Epithelial cell of prostate (primary cell): Measurements from ENCODE around the gene TOMM20L.
"Not testable (repeated sequence)": the region's sequence is repeated elsewhere in the genome, so short reads cannot be mapped to it uniquely, and the experiment has no call there.

Experiments
- DNase-seq: peaks from one replicate; pipeline ENCODE4 v3.0.0-alpha.2; 2011; ENCODE audit warnings: low read depth, low spot score
- H3K27ac ChIP-seq: fragments of 450-650 bp; 2 replicates; pipeline ENCODE4 v1.5.1; 2017; ENCODE audit warnings: mild to moderate bottlenecking

Gene TOMM20L

GRCh38 chr14:58395812-58396788 lies at the start of gene TOMM20L:
Gene TOMM20L (plus strand): TSS chr14:58395930. CDS start chr14:58395958, 28 bp downstream.
- peak; percentile 24 for DNase-seq
- peak within 1 kb of the TSS; percentile 32 for H3K27ac ChIP-seq

GRCh38 chr14:58353516-58354299 lies 42.0 kb upstream of the TOMM20L start:
- H3K27ac ChIP-seq: no peak overlapping the region
- no peak for DNase-seq

- no peak overlapping the region for H3K27ac ChIP-seq
- DNase-seq: no peak
Measured at GRCh38 chr14:58354808-58355207, 40.9 kb upstream of the TOMM20L start.

GRCh38 chr14:58356268-58356667 lies 39.5 kb upstream of the TOMM20L start:
- H3K27ac ChIP-seq: no peak overlapping the region
- no peak for DNase-seq

GRCh38 chr14:58362272-58362671 lies 33.5 kb upstream of the TOMM20L start:
- DNase-seq: not testable (repeated sequence)

GRCh38 chr14:58362798-58363412 lies 32.8 kb upstream of the TOMM20L start:
- no peak overlapping the region for H3K27ac ChIP-seq
- no peak for DNase-seq

More at GRCh38 chr14:58362272-58362671, 33.5 kb upstream of the TOMM20L start:
- H3K27ac ChIP-seq: not testable (repeated sequence)

GRCh38 chr14:58364316-58364715 lies 31.4 kb upstream of the TOMM20L start:
- no peak for DNase-seq
- no peak overlapping the region for H3K27ac ChIP-seq

- no peak for DNase-seq
- no peak overlapping the region for H3K27ac ChIP-seq
Measured at GRCh38 chr14:58367296-58367695, 28.4 kb upstream of the TOMM20L start.

- no peak overlapping the region for H3K27ac ChIP-seq
- DNase-seq: no peak
Measured at GRCh38 chr14:58368956-58369355, 26.8 kb upstream of the TOMM20L start.

- no peak for DNase-seq
- no peak overlapping the region for H3K27ac ChIP-seq
Measured at GRCh38 chr14:58376791-58377190, 18.9 kb upstream of the TOMM20L start.

- no peak for DNase-seq
- no peak overlapping the region for H3K27ac ChIP-seq
Measured at GRCh38 chr14:58390830-58391229, 4.9 kb upstream of the TOMM20L start.

GRCh38 chr14:58395562-58395811 lies 243 bp upstream of the TOMM20L start:
- DNase-seq: no peak
- H3K27ac ChIP-seq: no peak overlapping the region

- no peak overlapping the region for H3K27ac ChIP-seq
- DNase-seq: no peak
Measured at GRCh38 chr14:58397156-58397555, 1.4 kb downstream of the TOMM20L start.

- H3K27ac ChIP-seq: no peak overlapping the region
- no peak for DNase-seq
Measured at GRCh38 chr14:58398495-58398894, 2.8 kb downstream of the TOMM20L start.

- no peak for DNase-seq
Measured at GRCh38 chr14:58398895-58399294, 3.2 kb downstream of the TOMM20L start.

GRCh38 chr14:58401587-58401986 lies 5.9 kb downstream of the TOMM20L start:
- no peak overlapping the region for H3K27ac ChIP-seq
- no peak for DNase-seq

More at GRCh38 chr14:58398895-58399294, 3.2 kb downstream of the TOMM20L start:
- no peak overlapping the region for H3K27ac ChIP-seq

- no peak overlapping the region for H3K27ac ChIP-seq
- no peak for DNase-seq
Measured at GRCh38 chr14:58408681-58409215, 13.0 kb downstream of the TOMM20L start.

GRCh38 chr14:58414845-58415244 lies 19.1 kb downstream of the TOMM20L start:
- no peak for DNase-seq
- no peak overlapping the region for H3K27ac ChIP-seq

- H3K27ac ChIP-seq: no peak overlapping the region
- no peak for DNase-seq
Measured at GRCh38 chr14:58415636-58416547, 20.2 kb downstream of the TOMM20L start.
